ENCODE measurements around the gene ATP8A1.

ATP8A1 gene

GRCh38 chr4:42561031-42561430, 95.9 kb downstream of the ATP8A1 start:
- DNase-seq: no peak

DNA sequence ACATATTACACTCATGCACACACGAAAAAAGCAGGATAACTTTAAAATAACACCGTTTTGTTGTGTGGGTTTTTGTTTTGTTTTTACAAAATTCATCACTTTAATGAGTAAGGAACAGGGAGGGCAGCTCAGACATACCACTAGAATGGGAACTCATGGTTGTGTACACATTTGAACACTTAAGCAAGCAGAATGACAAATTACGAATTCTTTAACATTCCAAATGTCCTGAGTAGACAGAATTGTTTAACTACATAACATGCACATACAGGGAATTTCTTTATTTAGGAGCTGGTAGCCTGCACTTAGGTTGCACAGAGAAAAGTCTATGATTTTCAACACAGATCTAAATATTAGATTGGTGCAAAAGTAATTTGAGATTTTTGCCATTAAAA, 96.4 kb downstream of the ATP8A1 start:
- DNase-seq: no peak

DNA sequence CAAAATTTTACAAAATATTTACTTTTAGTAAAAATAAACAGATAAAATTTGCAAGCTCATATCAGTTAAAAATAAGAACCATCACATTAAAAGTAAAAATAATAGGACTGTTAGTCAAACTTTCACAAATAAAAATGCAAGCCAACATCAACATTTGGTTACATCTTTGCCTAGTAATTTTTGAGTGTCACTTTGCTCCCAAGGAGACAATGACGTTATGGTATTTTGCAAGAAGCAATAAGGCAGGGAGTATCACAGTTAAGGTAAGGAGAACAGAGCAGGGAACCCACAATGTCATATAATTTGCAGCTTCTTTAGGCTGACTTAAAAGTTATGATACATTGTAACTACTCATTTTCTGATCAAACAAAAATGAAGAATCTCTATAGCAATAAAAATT, 98.7 kb downstream of the ATP8A1 start:
- no peak for DNase-seq

GRCh38 chr4:42555828-42556227, 101.1 kb downstream of the ATP8A1 start:
- DNase-seq: no peak

- no peak for DNase-seq
Observed at GRCh38 chr4:42554072-42554471, 102.8 kb downstream of the ATP8A1 start.

DNA sequence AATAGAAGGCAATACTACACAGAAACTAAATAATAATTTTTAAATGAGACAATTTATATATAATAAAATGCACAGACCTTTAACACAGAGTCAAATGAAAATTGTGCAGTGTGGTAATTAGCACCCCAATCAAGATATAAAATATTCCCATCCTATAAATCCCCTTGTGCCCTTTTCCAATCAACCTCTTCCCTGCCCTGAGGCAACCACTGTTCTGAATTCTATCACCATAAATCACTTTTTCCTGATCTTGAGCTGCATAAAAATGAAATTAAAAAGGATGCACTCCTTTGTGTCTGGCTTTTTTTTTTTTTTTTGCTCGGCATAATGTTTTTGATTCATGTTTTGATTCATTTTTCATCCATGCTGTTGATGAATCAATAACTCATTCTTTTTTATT, 107.0 kb downstream of the ATP8A1 start:
- DNase-seq: no peak

- no peak for DNase-seq
Observed at GRCh38 chr4:42547805-42548204, 109.1 kb downstream of the ATP8A1 start.

GRCh38 chr4:42543762-42544161, 113.1 kb downstream of the ATP8A1 start:
- no peak for DNase-seq

DNA sequence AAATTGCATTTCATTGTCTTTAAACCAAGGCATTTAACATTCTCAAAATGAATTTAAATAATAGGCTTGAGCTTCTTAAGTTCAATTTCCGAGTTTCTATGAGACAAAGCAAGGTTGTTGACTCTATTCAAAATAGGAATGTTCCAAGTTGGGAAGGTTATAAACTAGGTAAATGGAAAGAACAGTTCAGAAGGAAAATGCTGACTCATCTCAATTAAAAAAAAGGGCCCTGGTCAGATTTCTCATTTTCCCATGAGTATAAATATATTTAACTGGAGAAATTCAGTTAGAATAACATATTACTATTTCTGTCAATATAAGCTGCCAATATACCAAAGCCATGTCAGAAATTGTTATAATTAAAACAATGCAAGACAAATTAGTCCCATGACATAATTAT, 113.8 kb downstream of the ATP8A1 start:
- no peak for DNase-seq

DNA sequence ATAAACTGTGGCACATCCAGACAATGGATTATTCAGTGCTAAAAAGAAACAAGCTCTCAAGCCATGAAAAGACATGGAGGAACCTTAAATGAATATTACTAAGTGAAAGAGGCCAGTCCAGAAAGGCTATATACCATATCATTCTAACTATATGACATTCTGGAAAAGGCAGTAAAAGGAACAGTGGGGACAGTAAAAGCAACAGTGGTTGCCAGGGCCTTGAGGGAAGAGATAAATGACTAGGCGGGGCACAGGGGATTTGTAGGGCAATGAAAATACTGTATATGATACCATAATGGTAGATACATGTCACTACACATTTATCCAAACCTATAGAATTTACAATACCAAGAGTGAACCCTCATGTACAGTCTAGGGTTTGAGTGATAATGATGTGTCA, 115.3 kb downstream of the ATP8A1 start:
- no peak for DNase-seq

DNA sequence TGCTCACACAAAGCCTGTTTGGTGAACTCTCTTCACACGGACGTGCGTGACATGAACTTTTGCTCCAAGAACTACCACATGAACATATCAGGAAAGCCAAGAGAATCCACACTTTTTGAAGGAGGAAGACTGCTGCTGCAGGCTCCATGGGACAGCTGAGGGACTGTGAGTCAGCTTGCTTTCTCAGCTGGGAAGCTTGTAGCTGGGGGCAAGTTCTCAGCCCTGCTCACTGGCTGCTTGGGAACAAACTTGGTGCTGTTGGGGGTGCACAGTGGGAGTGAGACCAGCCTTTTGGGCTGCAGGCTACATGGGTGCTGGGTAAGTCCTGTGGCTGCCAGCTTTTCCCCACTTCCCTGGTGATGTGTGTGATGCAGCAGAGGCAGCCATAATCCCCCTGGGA, 123.9 kb downstream of the ATP8A1 start:
- DNase-seq: no peak

- DNase-seq: no peak
Observed at GRCh38 chr4:42531341-42532030, 125.4 kb downstream of the ATP8A1 start.

DNA sequence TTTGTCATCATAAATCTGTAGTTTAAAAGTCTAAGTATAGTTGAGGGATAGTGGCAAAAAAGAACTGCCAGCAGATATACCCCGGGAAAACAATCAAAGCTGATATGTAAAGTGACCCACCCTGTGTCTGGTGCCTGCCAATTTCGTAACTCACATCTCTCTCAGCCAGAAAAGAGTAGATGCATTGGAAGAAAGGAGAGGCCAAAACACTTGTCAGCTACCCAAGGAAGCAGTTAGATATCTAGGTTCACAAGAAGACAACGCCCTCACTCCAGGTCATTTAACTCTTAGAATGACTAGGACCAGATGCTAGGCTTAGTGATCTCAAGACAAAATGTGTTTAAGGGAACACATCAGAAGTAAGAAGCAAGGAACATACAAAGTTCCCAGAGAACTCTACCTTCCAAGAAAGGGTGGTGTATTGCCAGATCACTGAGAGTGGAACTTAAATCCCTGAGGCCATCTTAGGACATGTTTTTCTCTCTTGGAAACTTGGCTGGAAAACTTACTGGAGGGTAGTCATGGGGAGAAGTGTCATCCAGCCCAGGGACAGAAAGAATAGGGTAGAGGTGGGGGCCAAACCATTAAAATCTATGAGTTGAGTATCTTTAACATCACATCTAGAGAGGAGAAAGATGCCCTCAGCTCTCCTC, 133.7 kb downstream of the ATP8A1 start:
- no peak for DNase-seq

GRCh38 chr4:42519803-42520417, 137.0 kb downstream of the ATP8A1 start:
- peak; percentile 0 for DNase-seq

- DNase-seq: no peak
Observed at GRCh38 chr4:42515156-42515884, 141.6 kb downstream of the ATP8A1 start.

- no peak for DNase-seq
Observed at GRCh38 chr4:42513748-42514492, 143.0 kb downstream of the ATP8A1 start.

GRCh38 chr4:42512226-42512625, 144.7 kb downstream of the ATP8A1 start:
- no peak for DNase-seq

- no peak for DNase-seq
Observed at GRCh38 chr4:42510225-42510624, 146.7 kb downstream of the ATP8A1 start.

DNA sequence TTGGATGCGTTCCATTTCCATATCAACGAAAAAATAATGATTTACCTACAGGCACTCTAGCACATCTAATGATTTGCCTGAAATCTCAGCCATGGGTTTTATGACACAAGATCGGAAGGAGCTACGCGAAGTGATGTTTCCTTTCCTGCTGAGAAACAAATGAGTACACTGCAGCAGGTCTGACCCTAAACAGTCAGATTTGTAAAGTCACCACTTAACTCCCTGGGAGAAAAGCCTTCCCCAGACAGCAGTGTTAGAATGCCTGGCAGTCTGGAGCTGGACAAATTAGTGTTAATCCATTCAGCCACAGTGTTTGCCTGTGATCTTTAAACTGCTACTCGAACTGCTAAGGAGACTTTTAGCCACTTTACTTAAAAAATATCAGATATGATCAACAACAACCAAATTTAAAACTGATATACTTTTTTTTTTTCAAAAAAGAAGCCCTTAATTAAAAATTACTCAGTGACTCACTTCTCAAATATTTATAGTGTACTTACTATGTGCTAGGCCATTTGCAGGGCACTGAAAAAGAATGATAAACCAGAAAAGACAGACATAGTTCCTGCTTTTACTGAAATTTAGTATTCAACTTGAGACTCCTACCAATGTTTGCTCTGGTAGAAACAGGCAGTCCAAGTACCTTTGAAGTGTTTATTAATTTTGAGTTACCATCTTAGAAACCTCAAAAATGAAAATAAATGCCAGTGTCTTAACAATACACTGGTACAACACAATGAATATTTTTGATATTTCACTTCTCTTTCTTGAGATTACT, 155.1 kb downstream of the ATP8A1 start:
- no peak for DNase-seq

- no peak for DNase-seq
Observed at GRCh38 chr4:42498040-42498439, 158.9 kb downstream of the ATP8A1 start.

- no peak for DNase-seq
Observed at GRCh38 chr4:42497142-42497910, 159.6 kb downstream of the ATP8A1 start.

All from NCI-H510A (cell line).